Skeletal muscle satellite cell (primary cell): ENCODE measurements around the gene TIA1.
"Not testable (repeated sequence)": the region's sequence is repeated elsewhere in the genome, so short reads cannot be mapped to it uniquely, and the experiment has no call there.

Experiments
- H3K27me3 ChIP-seq: 2 replicates; pipeline ENCODE4 v1.7.0; 2013; ENCODE audit warnings: low read length; ENCODE audit not compliant: control insufficient read depth, insufficient read depth
- H3K36me3 ChIP-seq: 2 replicates; pipeline ENCODE4 v1.7.0; 2013; ENCODE audit warnings: mild to moderate bottlenecking, control low read depth, low read length; ENCODE audit not compliant: insufficient read depth
- H3K4me1 ChIP-seq: 2 replicates; pipeline ENCODE4 v1.7.0; 2013; ENCODE audit warnings: low read length; ENCODE audit not compliant: control insufficient read depth, insufficient read depth
- H3K4me2 ChIP-seq: 2 replicates; pipeline ENCODE4 v1.7.0; 2013; ENCODE audit warnings: mild to moderate bottlenecking, low read length
- H3K4me3 ChIP-seq: 2 replicates; pipeline ENCODE4 v1.7.0; 2013; ENCODE audit warnings: low read length
- H3K9ac ChIP-seq: 2 replicates; pipeline ENCODE4 v1.7.0; 2013; ENCODE audit warnings: mild to moderate bottlenecking, low read depth, low read length, moderate library complexity
- H3K9me3 ChIP-seq: replicated peaks from 2 replicates; pipeline ENCODE4 v1.7.0; 2013; ENCODE audit warnings: mild to moderate bottlenecking, control low read depth, low read length

TIA1 gene

DNA sequence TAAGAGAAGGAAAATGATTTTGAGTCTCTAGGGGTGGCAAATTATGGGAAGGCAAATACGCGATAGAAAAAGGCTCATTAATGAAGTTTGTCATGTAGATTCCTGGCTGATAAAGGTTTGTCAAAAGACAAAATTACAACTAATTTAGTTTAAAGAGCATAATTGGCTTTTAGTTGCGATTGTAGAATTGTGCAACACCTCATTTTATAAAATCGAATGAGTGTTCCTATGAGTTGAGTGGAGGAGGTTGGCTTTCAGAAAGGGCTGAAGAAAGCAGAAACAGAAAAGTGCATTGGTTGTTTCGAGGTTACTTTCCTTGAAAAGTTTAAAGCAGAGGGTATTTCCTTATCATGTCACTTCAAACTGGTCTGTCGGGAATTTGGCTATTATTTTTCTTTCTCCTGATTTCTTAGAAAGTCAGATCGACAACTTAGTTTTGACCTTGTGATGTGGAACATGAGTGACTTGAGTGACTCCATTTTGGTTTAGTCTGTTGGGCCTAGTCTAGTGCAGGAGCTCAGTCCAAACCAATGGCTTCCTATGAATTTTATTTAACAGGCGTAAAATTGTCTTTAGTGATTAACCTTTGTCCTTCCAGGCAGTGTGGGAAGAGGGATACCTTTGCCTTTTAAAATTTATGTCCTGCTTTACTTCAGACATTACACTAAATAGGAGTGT lies 7.3 kb upstream of the TIA1 start:
- no peaks in the 10 kb centered on the region for H3K36me3 ChIP-seq
- H3K4me2 ChIP-seq: no peak overlapping the region
- no peak overlapping the region for H3K9ac ChIP-seq
- H3K9me3 ChIP-seq: no peaks in the 10 kb centered on the region
- peaks cover 12% of the 10 kb centered on the region for H3K4me1 ChIP-seq
- no peak overlapping the region for H3K4me3 ChIP-seq
- no peaks in the 10 kb centered on the region for H3K27me3 ChIP-seq

DNA sequence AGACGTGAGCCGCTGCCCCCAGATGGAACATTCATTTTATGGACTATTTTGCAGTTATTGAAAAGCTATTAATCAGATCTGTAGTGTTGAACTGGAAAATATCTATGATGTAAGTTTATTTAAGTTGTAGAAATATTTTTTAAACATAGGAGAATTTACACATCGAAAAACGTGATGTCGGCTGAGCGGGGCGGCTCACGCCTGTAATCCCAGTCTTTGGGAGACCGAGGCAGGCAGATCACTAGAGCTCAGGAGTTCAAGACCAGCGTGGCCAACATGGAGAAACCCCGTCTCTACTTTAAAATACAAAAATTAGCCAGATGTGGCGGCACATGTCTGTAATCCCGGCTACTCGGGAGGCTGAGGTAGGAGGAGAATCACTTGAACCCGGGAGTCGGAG lies 2.0 kb upstream of the TIA1 start:
- peaks cover 7% of the 10 kb centered on the region for H3K4me1 ChIP-seq
- no peak overlapping the region for H3K9ac ChIP-seq
- no peaks in the 10 kb centered on the region for H3K9me3 ChIP-seq
- no peak overlapping the region for H3K4me2 ChIP-seq
- no peak overlapping the region for H3K4me3 ChIP-seq
- no peaks in the 10 kb centered on the region for H3K36me3 ChIP-seq
- H3K27me3 ChIP-seq: no peaks in the 10 kb centered on the region

DNA sequence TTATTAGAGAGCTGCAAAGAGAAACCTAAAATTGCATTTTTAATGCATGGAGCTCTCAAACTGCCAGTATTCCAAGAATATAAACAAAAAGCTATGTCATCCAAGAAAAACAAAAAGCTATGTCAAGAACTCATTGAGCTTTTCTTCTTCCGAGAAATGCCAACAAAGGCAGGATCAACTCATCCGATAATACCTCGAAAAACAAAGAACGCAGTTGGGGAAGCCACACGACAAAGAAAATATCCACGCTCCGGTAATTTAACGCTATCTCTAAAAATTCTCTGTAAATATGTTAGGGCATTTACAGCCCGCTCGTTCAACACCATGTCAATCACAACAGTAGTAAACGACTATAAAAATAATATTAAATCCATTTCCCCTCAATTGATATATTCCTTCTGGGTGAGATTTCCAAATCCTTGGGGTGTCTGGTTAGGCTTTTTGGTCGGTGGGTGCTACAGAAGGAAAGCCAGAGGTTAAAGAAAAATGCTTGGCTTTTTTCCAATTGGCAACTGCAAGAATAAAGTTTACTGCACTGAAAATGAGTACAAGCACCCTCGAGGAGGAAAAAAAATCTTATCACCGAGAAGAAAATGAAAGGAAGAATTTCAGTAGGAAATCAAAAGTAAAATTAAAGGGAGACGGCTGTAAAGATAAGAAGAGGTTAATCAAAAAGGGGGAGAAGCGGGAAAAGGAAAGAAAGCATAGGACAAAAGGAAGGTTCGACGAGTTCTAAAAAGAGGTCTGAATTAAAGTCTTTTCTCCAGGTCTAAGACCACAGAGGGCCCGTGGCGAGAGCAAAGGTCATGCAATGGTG lies 856 bp downstream of the TIA1 start:
- Histone ChIP-seq H3K36me3 (no peaks in the 10 kb centered on the region), H3K9me3 (no peaks in the 10 kb centered on the region), H3K27me3 (no peaks in the 10 kb centered on the region), H3K4me2 (peak overlapping the region; percentile 85), H3K9ac (peak overlapping the region; percentile 96), H3K4me1 (peaks cover 12% of the 10 kb centered on the region), H3K4me3 (peak overlapping the region; percentile 88)

DNA sequence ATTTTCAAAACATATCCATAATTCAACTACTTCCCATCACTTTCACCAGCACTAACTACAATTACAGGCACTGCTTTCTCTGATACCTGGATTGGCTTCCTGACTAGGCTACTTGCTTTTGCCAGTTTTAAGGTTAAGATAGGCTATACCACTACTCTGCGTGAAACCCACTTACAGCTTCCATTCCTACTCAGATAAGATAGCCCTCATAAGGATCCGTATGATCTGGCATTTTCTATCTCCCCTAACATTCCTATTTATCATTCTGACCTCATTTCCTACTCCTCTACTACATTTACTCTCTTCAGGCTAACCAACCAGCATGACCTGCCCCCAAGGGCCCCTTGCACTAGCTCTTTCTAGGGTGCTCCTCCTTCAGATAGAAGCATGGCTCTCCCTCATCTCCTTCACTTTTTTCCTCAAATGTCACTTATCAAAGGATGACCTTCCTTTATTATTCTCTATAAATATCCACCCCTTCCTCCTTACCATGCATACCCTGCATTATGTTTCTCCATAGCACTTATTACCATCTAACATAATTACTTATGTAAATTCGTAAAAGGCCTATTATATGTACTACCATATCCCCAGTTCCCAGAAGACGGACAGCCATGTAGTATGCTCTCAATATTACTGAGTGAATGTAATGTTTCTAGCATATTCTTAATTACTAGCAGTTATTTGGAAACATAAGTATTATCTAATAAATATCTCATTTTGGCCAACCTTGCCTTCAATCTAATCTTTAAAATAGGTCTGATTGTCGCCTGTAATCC lies 4.4 kb downstream of the TIA1 start:
- H3K4me3 ChIP-seq: no peak overlapping the region
- no peaks in the 10 kb centered on the region for H3K9me3 ChIP-seq
- no peak overlapping the region for H3K4me2 ChIP-seq
- H3K9ac ChIP-seq: no peak overlapping the region
- peaks cover 22% of the 10 kb centered on the region for H3K4me1 ChIP-seq
- peaks cover 5% of the 10 kb centered on the region for H3K36me3 ChIP-seq
- no peaks in the 10 kb centered on the region for H3K27me3 ChIP-seq

DNA sequence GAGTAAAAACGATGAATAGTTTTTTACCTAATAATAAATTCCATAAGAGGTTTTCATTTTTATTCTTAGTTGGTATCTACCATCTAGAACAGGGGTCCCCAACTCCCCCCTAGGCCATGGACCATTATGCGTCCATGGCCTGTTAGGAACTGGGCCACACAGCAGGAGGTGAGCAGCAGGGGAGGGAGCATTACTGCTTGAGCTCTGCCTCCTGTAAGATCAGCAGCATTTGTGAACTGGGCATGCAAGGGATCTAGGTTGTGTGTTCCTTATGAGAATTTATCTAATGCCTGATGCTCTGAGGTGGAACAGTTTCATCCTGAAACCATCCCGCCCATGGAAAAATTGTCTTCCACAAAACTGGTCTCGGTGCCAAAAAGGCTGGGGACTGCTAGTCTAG lies 5.9 kb downstream of the TIA1 start:
- Histone ChIP-seq H3K4me2 (no peak overlapping the region), H3K9me3 (no peaks in the 10 kb centered on the region), H3K27me3 (no peaks in the 10 kb centered on the region), H3K36me3 (peaks cover 8% of the 10 kb centered on the region), H3K4me1 (peaks cover 22% of the 10 kb centered on the region), H3K9ac (no peak overlapping the region), H3K4me3 (no peak overlapping the region)

DNA sequence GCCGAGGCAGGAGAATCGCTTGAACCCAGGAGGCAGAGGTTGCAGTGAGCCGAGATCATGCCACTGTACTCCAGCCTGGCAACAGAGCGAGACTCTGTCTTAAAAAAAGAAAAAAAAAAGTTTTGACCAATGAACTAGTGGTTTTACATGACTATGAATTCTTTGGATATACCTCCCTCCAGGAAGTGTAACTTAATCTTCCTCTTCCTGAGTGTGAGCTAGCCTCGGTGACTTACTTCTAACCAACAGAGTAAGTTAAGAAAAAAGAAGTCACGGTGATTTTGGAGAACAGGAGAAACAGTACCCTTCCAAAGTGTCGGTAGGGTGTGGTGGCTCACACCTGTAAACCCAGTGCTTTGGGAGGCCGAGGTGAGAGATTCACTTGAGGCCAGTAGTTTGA lies 7.1 kb downstream of the TIA1 start:
- Histone ChIP-seq H3K9ac (no peak overlapping the region), H3K4me2 (peak overlapping the region; percentile 34), H3K9me3 (no peaks in the 10 kb centered on the region), H3K36me3 (peaks cover 8% of the 10 kb centered on the region), H3K27me3 (no peaks in the 10 kb centered on the region), H3K4me1 (peaks cover 19% of the 10 kb centered on the region), H3K4me3 (no peak overlapping the region)

DNA sequence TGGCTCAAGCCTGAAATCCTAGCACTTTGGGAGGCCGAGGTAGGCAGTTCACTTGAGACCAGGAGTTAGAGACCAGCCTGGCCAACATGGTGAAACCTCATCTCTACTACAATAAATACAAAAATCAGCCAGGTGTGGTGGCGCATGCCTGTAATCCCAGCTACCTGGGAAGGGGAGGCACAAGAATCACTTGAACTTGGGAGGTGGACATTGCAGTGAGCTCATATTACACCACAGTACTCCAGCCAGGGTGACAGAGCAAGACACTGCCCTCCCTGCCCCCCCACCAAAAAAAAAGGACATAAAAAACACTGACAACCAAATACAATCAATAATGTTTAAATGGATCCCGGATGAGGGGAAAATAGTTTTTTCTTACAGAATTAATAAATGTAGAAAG lies 7.8 kb downstream of the TIA1 start:
- Histone ChIP-seq H3K4me2 (no peak overlapping the region), H3K27me3 (no peaks in the 10 kb centered on the region), H3K36me3 (peaks cover 13% of the 10 kb centered on the region), H3K4me1 (peaks cover 15% of the 10 kb centered on the region), H3K9ac (no peak overlapping the region), H3K9me3 (no peaks in the 10 kb centered on the region), H3K4me3 (no peak overlapping the region)

DNA sequence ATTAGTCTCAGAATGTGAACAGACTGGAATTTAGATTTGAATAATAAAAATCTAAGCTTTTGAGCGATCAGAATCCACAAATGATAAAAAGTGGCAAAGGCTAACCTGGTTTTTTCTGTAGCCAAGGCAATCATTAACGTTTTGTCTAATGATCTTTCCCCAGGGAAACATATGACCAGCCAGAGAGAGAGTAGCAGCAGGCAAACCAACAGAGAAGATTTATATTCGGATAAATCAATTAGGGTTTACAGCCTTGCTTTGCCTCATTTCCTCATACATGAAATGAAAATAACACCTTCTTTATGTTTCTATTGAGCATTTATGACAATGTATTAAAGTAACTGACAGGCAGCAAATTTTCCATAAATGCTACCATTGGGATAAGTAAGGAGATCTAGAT lies 14.5 kb downstream of the TIA1 start:
- Histone ChIP-seq H3K9me3 (no peaks in the 10 kb centered on the region), H3K27me3 (no peaks in the 10 kb centered on the region), H3K36me3 (peaks cover 44% of the 10 kb centered on the region), H3K9ac (no peak overlapping the region), H3K4me2 (no peak overlapping the region), H3K4me3 (no peak overlapping the region), H3K4me1 (no peaks in the 10 kb centered on the region)

DNA sequence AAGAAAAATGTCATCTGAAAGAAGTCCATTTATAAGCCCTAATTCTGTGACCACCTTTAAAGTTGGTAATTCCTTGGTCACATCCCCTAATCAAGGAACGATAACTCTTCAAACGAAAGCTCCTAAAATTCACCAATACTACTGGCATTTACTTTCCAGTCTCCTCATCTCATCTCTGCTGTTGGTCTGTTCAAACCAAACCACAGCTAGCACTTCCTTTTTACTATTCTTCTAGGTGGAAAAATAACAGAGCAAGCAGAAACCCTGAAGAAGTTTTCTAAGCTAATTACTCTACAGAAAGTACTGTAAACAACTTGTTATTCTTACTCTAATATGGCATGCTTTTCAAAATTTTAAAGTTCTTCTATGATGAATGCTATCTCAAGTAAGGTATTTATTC lies 21.6 kb downstream of the TIA1 start:
- no peaks in the 10 kb centered on the region for H3K9me3 ChIP-seq
- no peaks in the 10 kb centered on the region for H3K4me1 ChIP-seq
- H3K4me3 ChIP-seq: no peak overlapping the region
- peaks cover 75% of the 10 kb centered on the region for H3K36me3 ChIP-seq
- no peaks in the 10 kb centered on the region for H3K27me3 ChIP-seq
- no peak overlapping the region for H3K4me2 ChIP-seq
- no peak overlapping the region for H3K9ac ChIP-seq

DNA sequence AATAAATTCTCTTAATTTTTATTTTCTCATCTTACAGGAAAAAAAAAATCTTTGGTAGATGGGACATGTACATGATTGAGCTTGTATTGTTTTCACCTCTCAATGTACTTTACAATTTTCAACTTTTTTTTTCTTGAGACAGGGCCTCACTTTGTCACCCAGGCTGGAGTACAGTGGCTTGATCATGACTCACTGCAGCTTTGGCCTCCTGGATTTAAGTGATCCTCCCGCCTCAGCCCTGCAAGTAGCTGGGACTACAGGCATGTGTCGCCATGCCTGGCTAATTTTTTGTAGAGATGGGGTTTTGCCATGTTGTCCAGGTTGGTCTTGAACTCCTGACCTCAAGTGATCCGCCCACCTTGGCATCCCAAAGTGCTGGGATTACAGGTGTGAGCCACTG lies 25.1 kb downstream of the TIA1 start:
- peaks cover 85% of the 10 kb centered on the region for H3K36me3 ChIP-seq
- not testable (repeated sequence) for H3K4me1 ChIP-seq, H3K27me3 ChIP-seq, H3K9ac ChIP-seq, H3K4me3 ChIP-seq, H3K4me2 ChIP-seq, H3K9me3 ChIP-seq

DNA sequence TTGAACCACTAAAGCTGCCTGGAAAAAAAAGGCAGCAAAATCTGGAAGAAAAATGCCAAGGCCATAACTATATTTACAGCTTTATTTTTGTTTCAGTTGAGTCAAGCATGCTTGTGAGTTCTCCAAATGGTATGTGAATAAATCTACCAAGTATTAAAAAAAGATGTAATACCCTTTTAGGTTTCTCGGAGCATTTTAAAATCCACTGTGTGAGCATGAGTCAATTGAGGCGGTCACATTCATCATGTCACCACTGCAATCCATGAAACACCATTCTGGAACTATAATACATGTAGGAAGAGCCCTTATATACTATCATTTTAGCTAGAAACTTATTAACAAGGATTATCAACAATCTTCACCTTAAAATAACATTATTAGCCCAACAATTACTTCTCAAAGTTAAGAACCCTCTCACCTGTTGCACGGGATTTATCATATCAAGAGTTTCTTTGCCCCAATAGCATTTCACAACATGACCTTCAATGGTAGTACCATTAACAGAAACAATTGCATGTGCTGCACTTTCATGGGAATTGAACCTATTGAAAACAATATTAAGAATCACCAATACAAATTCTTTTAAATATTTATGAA lies 33.4 kb downstream of the TIA1 start:
- H3K27me3 ChIP-seq: no peaks in the 10 kb centered on the region
- peaks cover 20% of the 10 kb centered on the region for H3K4me1 ChIP-seq
- no peak overlapping the region for H3K4me3 ChIP-seq
- H3K9me3 ChIP-seq: no peaks in the 10 kb centered on the region
- H3K9ac ChIP-seq: peak overlapping the region; percentile 9
- H3K36me3 ChIP-seq: peaks cover 57% of the 10 kb centered on the region
- peak overlapping the region; percentile 46 for H3K4me2 ChIP-seq
